Ovary (tissue), 3 donors: Measurements from ENCODE around the gene SELENOM.

ENCODE experiments used
- CTCF ChIP-seq, 3 donors: fragments of 450-650 bp in 2 of 3; fragments of 200-600 bp in 1 of 3; IDR thresholded peaks; one replicate each; pipeline versions ENCODE4 v1.5.1 to v1.8.0; 2016 to 2022; ENCODE audit warnings: antibody characterized with exemption in 3 of 3, mild to moderate bottlenecking in 1 of 3
- POLR2A ChIP-seq: fragments of 450-650 bp; IDR thresholded peaks from one replicate; pipeline ENCODE4 v1.6.1; 2017; ENCODE audit warnings: antibody characterized with exemption, mild to moderate bottlenecking, moderate library complexity
- donor health status: DM: no; HTN: no; CAD: no.

GRCh38 chr22:31134688-31135087 lies 27.3 kb upstream of the SELENOM start:
- no peak for TF ChIP-seq CTCF (IDR thresholded peaks at IDR 0.05)
- no peak for TF ChIP-seq POLR2A
